SU-DHL-6 (cell line): ENCODE measurements around the gene XYLT1.

Source experiments
- EZH2phosphoT487 ChIP-seq: fragments of 200-600 bp; sonication (generic), shearing (Covaris generic); conservative IDR thresholded peaks from 2 replicates; pipeline ENCODE4 v1.6.1; 2018; ENCODE audit warnings: mild to moderate bottlenecking, antibody characterized with exemption, low read length, moderate library complexity, mixed read lengths
- TF ChIP-seq, protein P1 (sequence below): fragments of 200-600 bp; sonication (generic); IDR thresholded peaks from one replicate; pipeline ENCODE4 v1.5.1; 2017; ENCODE audit warnings: antibody characterized with exemption, mild to moderate bottlenecking, low read length, moderate library complexity; ENCODE audit not compliant: insufficient read depth, poor library complexity, severe bottlenecking

DNA sequence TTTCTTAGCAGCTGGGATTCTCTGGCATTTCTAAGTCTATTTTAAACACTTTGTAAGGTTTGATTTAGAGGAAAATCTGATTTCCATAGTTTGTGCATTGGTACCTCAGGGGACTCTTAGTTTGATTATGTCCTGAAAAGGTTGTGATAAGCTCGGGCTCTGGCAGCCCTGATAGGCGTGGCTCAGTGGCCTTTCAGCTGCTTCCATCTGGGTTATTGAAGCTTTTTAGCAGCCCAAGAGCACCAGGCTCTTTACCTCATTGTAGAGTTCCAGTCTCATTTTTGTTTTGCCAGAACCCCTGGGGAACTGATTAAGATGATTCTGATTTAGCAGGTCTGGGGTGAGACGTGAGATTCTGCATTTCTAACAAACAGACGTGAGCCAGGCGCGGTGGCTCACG is 412.3 kb downstream of the XYLT1 start:
- TF ChIP-seq, protein P1, sequence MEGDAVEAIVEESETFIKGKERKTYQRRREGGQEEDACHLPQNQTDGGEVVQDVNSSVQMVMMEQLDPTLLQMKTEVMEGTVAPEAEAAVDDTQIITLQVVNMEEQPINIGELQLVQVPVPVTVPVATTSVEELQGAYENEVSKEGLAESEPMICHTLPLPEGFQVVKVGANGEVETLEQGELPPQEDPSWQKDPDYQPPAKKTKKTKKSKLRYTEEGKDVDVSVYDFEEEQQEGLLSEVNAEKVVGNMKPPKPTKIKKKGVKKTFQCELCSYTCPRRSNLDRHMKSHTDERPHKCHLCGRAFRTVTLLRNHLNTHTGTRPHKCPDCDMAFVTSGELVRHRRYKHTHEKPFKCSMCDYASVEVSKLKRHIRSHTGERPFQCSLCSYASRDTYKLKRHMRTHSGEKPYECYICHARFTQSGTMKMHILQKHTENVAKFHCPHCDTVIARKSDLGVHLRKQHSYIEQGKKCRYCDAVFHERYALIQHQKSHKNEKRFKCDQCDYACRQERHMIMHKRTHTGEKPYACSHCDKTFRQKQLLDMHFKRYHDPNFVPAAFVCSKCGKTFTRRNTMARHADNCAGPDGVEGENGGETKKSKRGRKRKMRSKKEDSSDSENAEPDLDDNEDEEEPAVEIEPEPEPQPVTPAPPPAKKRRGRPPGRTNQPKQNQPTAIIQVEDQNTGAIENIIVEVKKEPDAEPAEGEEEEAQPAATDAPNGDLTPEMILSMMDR: no peak
- no peak for TF ChIP-seq EZH2phosphoT487
